ENCODE results near the gene TACR2. TPM values are rescaled to one million over a fixed set of nuclear protein-coding genes. Genes with fewer than 3 reads are reported as not detected.

Gene TACR2
- total RNA-seq, 1 experiment from 2014 or later = 0.57 TPM

DNA sequence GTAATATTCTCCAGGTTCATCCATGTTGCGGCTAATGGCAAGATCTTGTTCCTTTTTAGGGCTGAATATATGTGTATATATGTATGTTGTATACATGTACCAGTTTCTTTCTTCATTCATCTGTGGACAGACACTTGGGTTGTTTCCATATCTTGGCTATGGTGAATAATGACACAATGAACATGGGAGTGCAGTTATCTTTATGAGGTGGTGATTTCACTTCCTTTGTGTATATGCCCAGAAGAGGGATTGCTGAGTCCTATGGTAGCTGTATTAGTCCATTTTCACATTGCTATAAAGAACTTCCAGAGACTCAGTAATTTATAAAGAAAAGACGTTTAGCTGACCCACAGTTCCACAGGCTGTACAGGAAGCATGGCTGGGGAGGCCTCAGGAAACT, 17.5 kb upstream of the TACR2 start:
- no peak overlapping the region for H3K4me3 ChIP-seq (ENCODE audit: low read depth, low read length)
- Mint-ChIP-seq H3K27ac (ENCODE audit: unreplicated experiment) (no peak overlapping the region), H3K27me3 (ENCODE audit: insufficient read depth, unreplicated experiment) (no peaks in the 10 kb centered on the region), H3K36me3 (ENCODE audit: insufficient read depth, unreplicated experiment) (peaks cover 12% of the 10 kb centered on the region), H3K9me3 (ENCODE audit: unreplicated experiment) (peaks cover 7% of the 10 kb centered on the region), H3K4me3 (ENCODE audit: unreplicated experiment) (no peak overlapping the region), H3K4me1 (ENCODE audit: low read depth, unreplicated experiment) (peaks cover 24% of the 10 kb centered on the region)
- ChIA-PET POLR2A (no interaction called here), CTCF (no interaction called here)
- TF ChIP-seq CTCF (IDR thresholded peaks at IDR 0.05; ENCODE audit: insufficient read depth in 1 of 2, low read depth in 1 of 2, low read length in 1 of 2, severe bottlenecking in 1 of 2, unreplicated experiment in 1 of 2) = no peak
- BruUV-seq (replicated peaks) = no TSS peak
- H3K27me3 ChIP-seq (replicated peaks; ENCODE audit: control insufficient read depth, insufficient read depth, low read length) = no peaks in the 10 kb centered on the region
- no peaks in the 10 kb centered on the region for H3K36me3 ChIP-seq (ENCODE audit: control insufficient read depth, insufficient read depth, low read length)
- DNase-seq = no peak
- intact Hi-C loops (cut with micrococcal nuclease; ENCODE audit: unreplicated experiment) = no loop called here
- peaks cover 21% of the 10 kb centered on the region for H3K4me1 ChIP-seq
- H3K9me3 ChIP-seq = 0 out of 2 replicates have a peak, but pooled peaks cover 4% of the 10 kb centered on the region

GRCh38 chr10:69428165-69428564, 11.4 kb upstream of the TACR2 start:
- Mint-ChIP-seq H3K27me3 (ENCODE audit: insufficient read depth, unreplicated experiment) (no peaks in the 10 kb centered on the region), H3K9me3 (ENCODE audit: unreplicated experiment) (no peaks in the 10 kb centered on the region), H3K4me3 (ENCODE audit: unreplicated experiment) (no peak overlapping the region), H3K4me1 (ENCODE audit: low read depth, unreplicated experiment) (peaks cover 26% of the 10 kb centered on the region), H3K36me3 (ENCODE audit: insufficient read depth, unreplicated experiment) (peaks cover 7% of the 10 kb centered on the region), H3K27ac (ENCODE audit: unreplicated experiment) (no peak overlapping the region)
- Histone ChIP-seq H3K4me3 (ENCODE audit: low read depth, low read length) (no peak overlapping the region), H3K27me3 (replicated peaks; ENCODE audit: control insufficient read depth, insufficient read depth, low read length) (no peaks in the 10 kb centered on the region), H3K4me1 (peaks cover 24% of the 10 kb centered on the region), H3K36me3 (ENCODE audit: control insufficient read depth, insufficient read depth, low read length) (no peaks in the 10 kb centered on the region), H3K9me3 (no peaks in the 10 kb centered on the region)
- POLR2A ChIA-PET = no interaction called here
- intact Hi-C loops (cut with micrococcal nuclease; ENCODE audit: unreplicated experiment) = no loop called here
- no TSS peak for BruUV-seq (replicated peaks)
- no peak for TF ChIP-seq CTCF (IDR thresholded peaks at IDR 0.05; ENCODE audit: insufficient read depth in 1 of 2, low read depth in 1 of 2, low read length in 1 of 2, severe bottlenecking in 1 of 2, unreplicated experiment in 1 of 2)
- no peak for DNase-seq
- CTCF ChIA-PET = interaction anchor here (0.8 to 1.3 kb wide), 2 partner anchors 19 to 22 kb away, joined by 3 read pairs; no protein-coding TSS in a partner anchor

DNA sequence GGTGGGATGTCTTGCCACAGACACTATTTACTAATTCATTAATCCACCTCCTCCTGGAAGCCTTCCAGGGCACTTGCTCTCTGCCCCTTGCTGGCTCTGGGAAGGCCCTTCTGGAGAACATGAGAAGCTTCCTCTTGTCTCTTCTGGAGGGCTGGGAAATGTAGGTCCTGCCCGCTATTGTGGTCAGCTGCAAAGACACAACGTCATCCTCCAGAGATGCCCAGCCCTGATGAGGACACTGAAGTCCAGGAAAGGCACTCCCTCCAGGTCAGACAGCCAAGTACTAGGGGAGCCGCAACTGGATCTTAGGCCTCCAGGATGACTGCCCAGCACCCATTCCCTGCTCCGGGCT, 9.6 kb upstream of the TACR2 start:
- CTCF ChIA-PET = interaction anchor here (0.6 to 1.6 kb wide), 11 partner anchors 10 to 218 kb away, joined by 3 to 25 read pairs (median 6); partner anchors contain the start of genes TACR2 and TSPAN15
- H3K27ac Mint-ChIP-seq (ENCODE audit: unreplicated experiment) = peak overlapping the region; percentile 84
- no peaks in the 10 kb centered on the region for H3K27me3 Mint-ChIP-seq (ENCODE audit: insufficient read depth, unreplicated experiment)

More for the DNA sequence above, 9.6 kb upstream of the TACR2 start:
- POLR2A ChIA-PET = interaction anchor here (0.6 to 1.8 kb wide), 5 partner anchors 11 to 25 kb away, joined by 3 to 11 read pairs (median 4); partner anchors contain the start of gene TSPAN15
- Mint-ChIP-seq H3K36me3 (ENCODE audit: insufficient read depth, unreplicated experiment) (peaks cover 7% of the 10 kb centered on the region), H3K9me3 (ENCODE audit: unreplicated experiment) (no peaks in the 10 kb centered on the region), H3K4me3 (ENCODE audit: unreplicated experiment) (no peak overlapping the region), H3K4me1 (ENCODE audit: low read depth, unreplicated experiment) (peaks cover 26% of the 10 kb centered on the region)
- H3K9me3 ChIP-seq = no peaks in the 10 kb centered on the region
- no peaks in the 10 kb centered on the region for H3K27me3 ChIP-seq (replicated peaks; ENCODE audit: control insufficient read depth, insufficient read depth, low read length)
- no peak overlapping the region for H3K4me3 ChIP-seq (ENCODE audit: low read depth, low read length)
- intact Hi-C loops (cut with micrococcal nuclease; ENCODE audit: unreplicated experiment) = loop anchor here (1.0 kb wide), 3 partner anchors 25 to 213 kb away; partner anchors contain the start of gene TSPAN15
- H3K36me3 ChIP-seq (ENCODE audit: control insufficient read depth, insufficient read depth, low read length) = no peaks in the 10 kb centered on the region
- DNase-seq = no peak
- H3K4me1 ChIP-seq = peaks cover 24% of the 10 kb centered on the region
- no peak for TF ChIP-seq CTCF (IDR thresholded peaks at IDR 0.05; ENCODE audit: insufficient read depth in 1 of 2, low read depth in 1 of 2, low read length in 1 of 2, severe bottlenecking in 1 of 2, unreplicated experiment in 1 of 2)
- BruUV-seq (replicated peaks) = no TSS peak
